Activated naive CD4-positive, alpha-beta T cell treated with anti-CD3 and anti-CD28 coated beads, Interleukin-2, amount 50 U/mL, for 72 hours (primary cell): Measurements from ENCODE around the gene SETBP1. TPM values are rescaled to one million over a fixed set of nuclear protein-coding genes. Genes with fewer than 3 reads are reported as not detected.

ENCODE experiments used
- ATAC-seq, 2 donors: fragments of 150-1000 bp; cut with Tn5 transposase; 2 replicates each; pipeline ENCODE4 v1.10.0; 2021; ENCODE audit warnings: mild to moderate bottlenecking in 2 of 2, moderate library complexity in 2 of 2
- DNase-seq, 2 donors: peaks; one replicate each; pipeline ENCODE4 v3.0.0; 2021 to 2022; ENCODE audit warnings: low spot score in 2 of 2
- H3K27ac Mint-ChIP-seq, 2 donors: one replicate each; pipeline ENCODE4 v1.8.0; 2022; ENCODE audit warnings: mild to moderate bottlenecking in 2 of 2, mixed read lengths in 2 of 2
- H3K36me3 Mint-ChIP-seq, 2 donors: one replicate each; pipeline ENCODE4 v1.8.0; 2022; ENCODE audit warnings: mixed read lengths in 2 of 2
- H3K9me3 Mint-ChIP-seq, 2 donors: one replicate each; pipeline ENCODE4 v1.8.0; 2022; ENCODE audit warnings: mixed read lengths in 2 of 2
- total RNA-seq, 2 donors: library from RNA; stranded (reverse); gene quantifications; one replicate each; pipeline ENCODE4 v1.2.3, GENCODE V29; 2022

Gene SETBP1
- total RNA-seq, 2 donors from 2014 or later, result 1.2 to 2.7 TPM

GRCh38 chr18:44693030-44693784 is 12.5 kb downstream of the SETBP1 start:
- H3K36me3 Mint-ChIP-seq, result peaks cover 0 to 4% of the 10 kb centered on the region in 2 donors
- DNase-seq (no peak), ATAC-seq (no peak)
- H3K9me3 Mint-ChIP-seq, result no peaks in the 10 kb centered on the region
- no peak overlapping the region for H3K27ac Mint-ChIP-seq

- Mint-ChIP-seq H3K27ac (no peak overlapping the region), H3K36me3 (no peaks in the 10 kb centered on the region), H3K9me3 (no peaks in the 10 kb centered on the region)
- ATAC-seq (no peak), DNase-seq (no peak)
Measured at GRCh38 chr18:44695503-44695902, 14.8 kb downstream of the SETBP1 start.

DNA sequence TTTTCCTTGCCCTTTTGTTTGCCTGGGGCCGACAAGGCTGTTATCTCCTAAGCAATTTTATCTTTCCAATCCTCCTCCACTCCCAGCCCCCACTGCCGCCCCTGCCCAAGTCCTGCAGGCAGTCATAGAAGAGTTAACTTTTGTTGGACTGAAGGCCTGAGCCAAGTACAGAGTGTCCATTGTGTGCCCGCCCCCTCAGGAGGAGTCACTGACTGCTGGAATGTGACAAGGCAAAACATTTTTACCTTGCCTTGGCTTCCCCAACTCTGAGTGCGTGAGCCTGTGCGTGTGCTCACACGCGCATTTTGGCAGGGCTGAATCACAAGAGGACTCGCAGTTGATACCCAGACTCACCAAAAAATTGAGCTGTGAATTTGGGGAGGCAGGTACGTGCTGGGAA is 16.2 kb downstream of the SETBP1 start:
- no peak for DNase-seq
- H3K9me3 Mint-ChIP-seq, result no peaks in the 10 kb centered on the region
- no peaks in the 10 kb centered on the region for H3K36me3 Mint-ChIP-seq
- no peak overlapping the region for H3K27ac Mint-ChIP-seq
- ATAC-seq, result no peak

DNA sequence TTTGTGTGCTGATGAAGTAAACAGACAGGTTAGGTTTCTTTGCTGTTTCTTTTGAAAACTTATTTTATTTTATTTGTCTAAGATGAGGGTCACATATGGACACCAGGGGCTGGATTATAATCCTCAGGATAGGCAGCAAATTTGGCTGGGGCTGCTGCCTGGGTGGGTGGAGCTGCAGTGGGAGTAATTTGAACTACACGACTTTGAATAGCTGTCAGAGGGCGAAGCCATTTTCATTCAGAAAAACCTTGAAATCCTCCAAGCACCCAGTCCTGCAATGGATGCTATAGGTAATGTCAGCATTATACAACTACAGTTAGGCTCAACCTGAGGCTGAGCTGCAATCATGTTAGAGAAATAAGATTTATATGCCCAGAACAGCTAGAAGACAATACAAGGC is 16.6 kb downstream of the SETBP1 start:
- no peaks in the 10 kb centered on the region for H3K36me3 Mint-ChIP-seq
- ATAC-seq (no peak), DNase-seq (no peak)
- H3K27ac Mint-ChIP-seq, result no peak overlapping the region
- no peaks in the 10 kb centered on the region for H3K9me3 Mint-ChIP-seq

DNA sequence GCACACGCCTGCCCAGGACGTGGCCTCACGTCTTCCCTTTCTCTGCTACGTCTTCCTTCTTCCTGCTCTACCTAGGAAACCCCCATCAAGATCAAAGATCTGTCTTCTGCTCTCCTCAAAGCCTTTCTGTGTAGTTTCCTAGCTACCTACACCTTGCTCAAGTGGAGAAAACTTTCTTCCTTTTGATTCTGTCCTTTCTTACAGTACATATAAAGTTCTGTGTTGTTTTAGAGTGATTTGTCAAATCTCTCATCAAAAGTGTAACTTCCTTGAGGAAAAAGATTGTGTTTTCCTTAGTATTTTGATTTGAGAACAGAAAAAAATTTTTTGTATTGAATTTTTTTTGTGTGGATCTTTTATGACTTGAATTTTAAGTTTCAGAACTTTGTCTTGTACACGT is 17.8 kb downstream of the SETBP1 start:
- no peak overlapping the region for H3K27ac Mint-ChIP-seq
- H3K9me3 Mint-ChIP-seq, result no peaks in the 10 kb centered on the region
- no peaks in the 10 kb centered on the region for H3K36me3 Mint-ChIP-seq
- ATAC-seq, result no peak
- no peak for DNase-seq

DNA sequence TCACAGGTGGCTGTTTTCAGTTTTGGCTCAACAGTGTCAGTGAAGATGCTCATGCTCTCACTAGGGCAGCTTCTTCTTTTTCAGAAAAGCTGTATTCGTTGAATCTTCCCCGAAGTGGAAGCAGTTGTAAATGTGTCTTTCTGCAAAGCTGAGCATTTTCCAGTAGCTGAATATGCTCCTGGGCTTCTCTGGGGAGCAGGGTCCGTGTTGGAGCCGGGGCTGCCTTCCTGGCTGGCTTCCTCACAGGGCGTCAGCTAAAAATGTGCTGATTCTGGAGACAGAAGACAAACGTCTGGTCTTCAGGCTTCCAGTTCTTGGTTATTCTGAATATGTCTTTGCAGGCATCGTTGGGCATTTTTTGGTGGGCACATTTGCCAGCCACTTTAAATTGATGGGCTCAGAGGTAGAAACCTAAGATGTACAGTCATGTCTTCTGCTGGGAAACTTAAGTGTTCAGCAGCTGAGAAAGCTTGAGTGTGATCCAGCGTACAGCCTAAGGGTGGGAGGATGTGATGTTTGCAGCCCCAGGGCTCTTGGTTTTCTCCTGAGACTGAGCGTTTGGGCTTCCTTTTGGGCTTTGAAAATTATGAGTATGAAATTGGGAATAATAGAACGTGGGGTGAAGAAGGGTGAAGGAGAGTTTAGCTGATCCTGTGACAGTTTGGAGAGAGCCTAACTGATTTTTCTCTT is 19.0 kb downstream of the SETBP1 start:
- H3K27ac Mint-ChIP-seq, result no peak overlapping the region
- ATAC-seq, result no peak

GRCh38 chr18:44700652-44701051 is 20.0 kb downstream of the SETBP1 start:
- H3K36me3 Mint-ChIP-seq, result no peaks in the 10 kb centered on the region
- H3K9me3 Mint-ChIP-seq, result no peaks in the 10 kb centered on the region
- ATAC-seq (peak in 1 of 2 donors; percentile 20), DNase-seq (no peak)
- no peak overlapping the region for H3K27ac Mint-ChIP-seq

More for the DNA sequence above, 19.0 kb downstream of the SETBP1 start:
- no peak for DNase-seq
- Mint-ChIP-seq H3K36me3 (no peaks in the 10 kb centered on the region), H3K9me3 (no peaks in the 10 kb centered on the region)

- no peaks in the 10 kb centered on the region for H3K9me3 Mint-ChIP-seq
- no peak overlapping the region for H3K27ac Mint-ChIP-seq
- DNase-seq (no peak), ATAC-seq (no peak)
- no peaks in the 10 kb centered on the region for H3K36me3 Mint-ChIP-seq
Measured at GRCh38 chr18:44701227-44701626, 20.5 kb downstream of the SETBP1 start.

DNA sequence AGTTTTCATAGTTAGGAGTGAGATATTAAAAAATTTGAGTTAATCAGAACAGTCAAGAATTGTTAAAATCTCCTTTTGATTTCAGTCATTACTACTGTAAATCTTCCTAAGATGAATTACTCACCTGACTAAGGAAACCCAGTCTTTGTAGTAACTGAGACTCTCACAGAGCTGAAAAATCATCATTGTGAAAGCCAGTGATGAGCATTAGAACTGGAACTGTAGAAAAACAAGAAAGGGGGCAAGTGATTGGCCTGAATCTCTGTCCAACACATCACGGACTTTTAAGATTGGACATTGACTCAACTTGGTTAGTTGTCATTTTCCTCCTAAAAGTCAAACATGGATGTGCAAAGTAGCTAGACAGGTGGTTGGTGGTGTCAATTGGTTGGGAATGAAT is 21.9 kb downstream of the SETBP1 start:
- Mint-ChIP-seq H3K9me3 (no peaks in the 10 kb centered on the region), H3K36me3 (no peaks in the 10 kb centered on the region), H3K27ac (no peak overlapping the region)
- ATAC-seq (peak; percentile 20 to 67), DNase-seq (no peak)

DNA sequence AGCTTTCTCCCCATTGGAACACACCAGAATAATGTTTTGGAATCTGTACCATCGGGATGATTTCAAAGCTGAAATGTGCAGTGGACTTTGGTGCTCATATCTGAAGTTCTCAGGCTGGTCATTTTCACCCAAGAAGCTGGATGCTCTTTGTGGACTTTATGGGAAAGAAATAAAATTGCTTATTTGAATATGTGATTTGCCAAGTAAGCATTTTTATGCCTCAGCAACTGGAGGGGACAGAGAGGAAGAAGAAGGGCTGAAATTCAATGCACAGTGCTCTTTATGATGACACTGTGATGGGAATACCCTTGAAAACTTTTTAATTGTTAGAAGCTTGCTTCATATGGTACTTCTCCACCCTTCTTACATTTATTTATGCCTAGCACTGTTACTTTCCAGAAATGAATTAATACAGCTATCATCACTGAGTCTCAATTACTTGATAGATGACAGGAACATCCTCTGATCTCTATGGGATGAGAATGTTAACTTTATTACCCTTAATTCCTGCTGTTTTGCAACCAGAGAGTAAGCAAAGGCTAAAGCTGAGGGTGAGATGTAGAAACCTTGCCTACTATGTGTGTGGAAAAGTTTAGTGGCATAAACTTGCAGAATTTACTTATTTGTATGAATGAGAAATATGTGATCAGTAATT is 23.6 kb downstream of the SETBP1 start:
- DNase-seq (no peak), ATAC-seq (no peak)
- H3K36me3 Mint-ChIP-seq, result peaks cover 0 to 4% of the 10 kb centered on the region in 2 donors
- H3K27ac Mint-ChIP-seq, result no peak overlapping the region
- no peaks in the 10 kb centered on the region for H3K9me3 Mint-ChIP-seq

- H3K27ac Mint-ChIP-seq, result no peak overlapping the region
Measured at GRCh38 chr18:44705075-44705675, 24.5 kb downstream of the SETBP1 start.

DNA sequence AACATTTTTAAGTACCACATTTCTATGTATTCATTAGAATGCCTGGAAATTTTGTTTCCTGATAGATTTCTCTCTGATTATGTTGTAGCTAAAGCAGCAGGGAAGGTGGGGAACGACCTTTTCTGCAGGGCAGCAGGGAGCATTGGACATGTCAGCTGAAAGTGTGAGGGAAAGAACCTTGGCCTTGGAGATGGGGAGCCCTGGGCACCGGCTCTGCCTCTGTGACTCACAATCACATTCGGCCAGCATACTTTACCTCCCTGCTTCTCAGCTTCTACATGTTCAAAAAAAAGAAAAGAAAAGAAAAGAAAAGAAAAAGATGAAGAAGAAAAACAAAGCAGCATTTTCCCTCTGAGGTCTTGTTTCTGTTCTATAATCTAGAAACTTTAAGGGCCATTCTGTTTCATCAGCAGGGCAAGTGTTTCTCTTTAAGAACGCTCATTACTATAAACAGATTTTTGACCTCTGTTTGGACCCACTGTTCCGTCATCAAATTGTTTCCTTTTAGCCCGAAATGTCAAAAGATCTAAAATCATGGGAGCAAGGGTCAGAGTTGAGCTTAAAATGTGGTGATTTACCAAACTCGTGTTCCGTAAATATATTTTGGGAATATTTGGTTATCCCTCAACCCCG is 27.9 kb downstream of the SETBP1 start:
- H3K27ac Mint-ChIP-seq, result no peak overlapping the region
- peaks cover 0 to 4% of the 10 kb centered on the region in 2 donors for H3K36me3 Mint-ChIP-seq
- ATAC-seq (no peak), DNase-seq (no peak)
- no peaks in the 10 kb centered on the region for H3K9me3 Mint-ChIP-seq

More at GRCh38 chr18:44705075-44705675, 24.5 kb downstream of the SETBP1 start:
- Mint-ChIP-seq H3K36me3 (peaks cover 0 to 4% of the 10 kb centered on the region in 2 donors), H3K9me3 (no peaks in the 10 kb centered on the region)
- no peak for ATAC-seq
- DNase-seq, result no peak

DNA sequence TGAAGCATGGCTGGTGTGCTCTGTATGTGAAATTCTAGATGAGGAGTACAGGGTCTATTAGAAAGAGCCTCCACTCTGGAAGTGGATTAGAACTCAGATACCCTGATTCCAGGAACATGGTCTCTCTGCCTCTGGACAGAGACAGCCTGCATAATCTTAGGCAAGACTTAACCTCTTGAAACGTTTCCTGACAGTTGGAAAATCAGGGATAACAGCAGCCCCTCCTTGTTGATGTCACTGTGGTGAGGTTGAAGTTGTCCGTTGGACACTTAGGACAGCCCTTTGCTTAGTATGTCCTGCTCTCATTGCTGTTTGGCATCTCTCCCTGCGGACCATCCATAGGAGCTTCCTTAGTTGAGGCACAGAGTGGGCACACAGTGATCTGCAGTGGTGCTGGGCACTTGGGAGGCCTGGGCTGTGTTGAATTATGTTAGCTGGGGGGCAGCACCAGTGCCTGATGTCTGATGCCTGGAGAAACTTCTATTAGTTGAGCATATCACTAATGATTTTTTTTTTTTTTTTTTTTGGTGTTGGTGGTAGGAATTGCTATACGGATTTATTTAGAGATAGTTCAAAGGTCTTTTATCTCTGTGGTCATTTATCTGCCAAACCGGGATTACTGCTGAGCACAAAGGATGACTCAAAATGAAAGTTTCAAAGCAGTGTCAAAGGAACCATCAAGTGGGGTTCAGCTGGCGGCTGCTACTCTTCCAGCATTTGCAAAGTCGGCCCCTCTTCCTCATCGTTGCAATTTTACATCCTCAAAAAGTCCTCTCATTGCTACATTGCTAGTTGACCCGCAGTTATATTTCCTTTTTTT is 28.8 kb downstream of the SETBP1 start:
- Mint-ChIP-seq H3K27ac (no peak overlapping the region), H3K9me3 (no peaks in the 10 kb centered on the region), H3K36me3 (peaks cover 0 to 4% of the 10 kb centered on the region in 2 donors)
- ATAC-seq (no peak), DNase-seq (no peak)

GRCh38 chr18:44710931-44711330 is 30.2 kb downstream of the SETBP1 start:
- H3K27ac Mint-ChIP-seq, result no peak overlapping the region
- DNase-seq (no peak), ATAC-seq (no peak)
- H3K9me3 Mint-ChIP-seq, result no peaks in the 10 kb centered on the region
- H3K36me3 Mint-ChIP-seq, result peaks cover 0 to 4% of the 10 kb centered on the region in 2 donors

DNA sequence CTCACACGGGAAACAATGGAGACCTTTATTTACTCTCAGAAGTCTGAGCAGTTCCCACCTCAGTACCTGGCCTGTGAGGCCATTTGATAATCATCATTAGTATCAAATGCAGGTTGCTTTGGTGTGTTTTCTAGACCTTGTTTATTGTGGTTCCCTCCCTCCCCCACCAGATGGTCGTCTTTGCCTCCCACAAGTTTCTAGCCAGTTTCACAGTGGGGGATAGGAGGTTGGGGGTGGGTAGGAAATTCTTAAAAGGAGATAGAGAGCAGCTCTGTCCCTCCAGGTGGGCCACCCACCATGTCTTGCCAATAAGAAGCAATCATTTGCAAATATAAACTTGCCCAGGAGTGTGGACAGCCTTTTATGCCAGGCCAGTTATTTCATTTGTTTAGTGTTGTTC is 31.3 kb downstream of the SETBP1 start:
- peaks cover 3 to 7% of the 10 kb centered on the region in 2 donors for H3K36me3 Mint-ChIP-seq
- H3K27ac Mint-ChIP-seq, result no peak overlapping the region
- no peak for DNase-seq
- ATAC-seq, result no peak
- peaks cover 0 to 4% of the 10 kb centered on the region in 2 donors for H3K9me3 Mint-ChIP-seq

DNA sequence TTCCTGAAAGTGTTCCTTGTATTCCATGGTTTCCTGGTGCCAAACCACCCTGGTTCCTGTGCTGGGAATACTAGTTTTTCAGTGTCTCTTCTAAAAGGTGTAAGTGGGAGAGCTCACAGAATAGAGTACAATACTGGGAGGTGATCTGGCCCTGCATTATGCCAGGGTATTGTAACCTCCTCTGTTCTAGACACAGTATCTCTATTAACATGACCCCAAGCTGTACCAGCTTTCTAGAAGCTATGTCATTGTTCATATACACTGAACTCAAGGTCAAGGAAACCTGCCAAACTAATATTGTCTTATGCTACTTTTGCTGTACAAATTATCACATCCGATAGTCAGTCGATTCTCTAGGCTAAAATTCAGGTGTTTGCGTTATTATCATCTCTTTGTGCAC is 32.7 kb downstream of the SETBP1 start:
- ATAC-seq, result no peak
- H3K36me3 Mint-ChIP-seq, result peaks cover 5 to 8% of the 10 kb centered on the region in 2 donors
- no peak overlapping the region for H3K27ac Mint-ChIP-seq
- DNase-seq, result no peak
- H3K9me3 Mint-ChIP-seq, result peaks cover 0 to 4% of the 10 kb centered on the region in 2 donors
